ENCODE data around the gene HPSE2.

HPSE2 gene

DNA sequence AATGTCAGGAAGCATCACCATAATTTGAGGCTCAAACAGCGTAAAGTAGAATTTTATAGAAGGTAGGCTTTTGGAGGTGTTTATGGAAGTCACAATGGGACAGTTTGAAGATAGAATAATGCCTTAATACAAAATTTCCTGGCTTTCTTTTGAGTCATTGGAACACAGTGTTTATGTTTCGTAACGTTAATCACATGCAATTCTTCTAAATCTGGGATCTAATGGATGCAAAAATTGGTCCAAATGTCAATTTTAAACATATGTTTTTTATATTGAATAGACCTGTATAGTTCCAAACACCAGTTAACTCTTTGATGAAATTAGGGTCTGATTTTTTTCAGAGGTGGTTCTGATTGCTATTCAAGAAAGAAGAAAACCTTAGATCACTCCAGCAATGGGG is 702.4 kb downstream of the HPSE2 start:
- TF ChIP-seq, protein P1, sequence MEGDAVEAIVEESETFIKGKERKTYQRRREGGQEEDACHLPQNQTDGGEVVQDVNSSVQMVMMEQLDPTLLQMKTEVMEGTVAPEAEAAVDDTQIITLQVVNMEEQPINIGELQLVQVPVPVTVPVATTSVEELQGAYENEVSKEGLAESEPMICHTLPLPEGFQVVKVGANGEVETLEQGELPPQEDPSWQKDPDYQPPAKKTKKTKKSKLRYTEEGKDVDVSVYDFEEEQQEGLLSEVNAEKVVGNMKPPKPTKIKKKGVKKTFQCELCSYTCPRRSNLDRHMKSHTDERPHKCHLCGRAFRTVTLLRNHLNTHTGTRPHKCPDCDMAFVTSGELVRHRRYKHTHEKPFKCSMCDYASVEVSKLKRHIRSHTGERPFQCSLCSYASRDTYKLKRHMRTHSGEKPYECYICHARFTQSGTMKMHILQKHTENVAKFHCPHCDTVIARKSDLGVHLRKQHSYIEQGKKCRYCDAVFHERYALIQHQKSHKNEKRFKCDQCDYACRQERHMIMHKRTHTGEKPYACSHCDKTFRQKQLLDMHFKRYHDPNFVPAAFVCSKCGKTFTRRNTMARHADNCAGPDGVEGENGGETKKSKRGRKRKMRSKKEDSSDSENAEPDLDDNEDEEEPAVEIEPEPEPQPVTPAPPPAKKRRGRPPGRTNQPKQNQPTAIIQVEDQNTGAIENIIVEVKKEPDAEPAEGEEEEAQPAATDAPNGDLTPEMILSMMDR (IDR thresholded peaks at IDR 0.05; ENCODE audit: insufficient read depth, low read length, poor library complexity, severe bottlenecking) = no peak
- TF ChIP-seq EZH2phosphoT487 (conservative IDR thresholded peaks at IDR 0.05; ENCODE audit: low read length) = no peak
- H3F3A ChIP-seq (ENCODE audit: insufficient read depth) = no peaks in the 10 kb centered on the region
- H4K20me1 ChIP-seq (ENCODE audit: low read depth, low read length) = no peaks in the 10 kb centered on the region
- no peaks in the 10 kb centered on the region for H3K36me3 ChIP-seq (ENCODE audit: low read length)
- H3K9me2 ChIP-seq (replicated peaks; ENCODE audit: insufficient read depth, low read length) = no peaks in the 10 kb centered on the region
- H3K9ac ChIP-seq (ENCODE audit: low read length) = no peak overlapping the region
- H3K4me2 ChIP-seq (ENCODE audit: low read depth, low read length, poor library complexity, severe bottlenecking) = no peak overlapping the region
- no peak overlapping the region for H2AFZ ChIP-seq (ENCODE audit: low read depth, low read length, severe bottlenecking)
- H3K27ac ChIP-seq (ENCODE audit: low read depth, low read length) = no peak overlapping the region
- H3K4me3 ChIP-seq (ENCODE audit: insufficient read depth, low read length, poor library complexity, severe bottlenecking) = no peak overlapping the region
- no peaks in the 10 kb centered on the region for H3K9me3 ChIP-seq (ENCODE audit: insufficient read depth, low read length)
- no peaks in the 10 kb centered on the region for H3K27me3 ChIP-seq (ENCODE audit: low read length)
- H3K79me2 ChIP-seq (ENCODE audit: insufficient read depth, low read length) = no peaks in the 10 kb centered on the region

DNA sequence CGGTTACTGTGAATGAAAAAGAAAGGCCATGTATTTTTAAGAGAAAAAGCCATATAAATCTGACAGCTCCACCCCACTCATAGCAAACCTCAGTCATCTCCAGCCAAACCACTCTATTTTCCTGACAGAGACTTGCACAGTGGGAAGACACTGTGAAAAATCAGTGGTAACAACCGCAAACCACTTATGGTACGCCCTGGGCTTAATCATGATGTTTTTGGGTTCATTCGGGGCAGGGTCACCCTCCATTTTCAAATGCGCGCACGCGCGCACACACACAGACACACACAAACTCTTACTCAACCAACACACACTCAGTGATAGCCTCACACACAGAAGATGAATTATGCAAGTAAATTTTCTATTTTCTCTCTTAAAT is 706.9 kb downstream of the HPSE2 start:
- no peaks in the 10 kb centered on the region for H3K9me3 ChIP-seq (ENCODE audit: insufficient read depth, low read length)
- H4K20me1 ChIP-seq (ENCODE audit: low read depth, low read length) = no peaks in the 10 kb centered on the region
- H3F3A ChIP-seq (ENCODE audit: insufficient read depth) = no peaks in the 10 kb centered on the region
- no peaks in the 10 kb centered on the region for H3K27me3 ChIP-seq (ENCODE audit: low read length)
- H3K9me2 ChIP-seq (replicated peaks; ENCODE audit: insufficient read depth, low read length) = no peaks in the 10 kb centered on the region
- no peak overlapping the region for H3K4me2 ChIP-seq (ENCODE audit: low read depth, low read length, poor library complexity, severe bottlenecking)
- no peak overlapping the region for H3K27ac ChIP-seq (ENCODE audit: low read depth, low read length)
- H3K79me2 ChIP-seq (ENCODE audit: insufficient read depth, low read length) = no peaks in the 10 kb centered on the region
- H2AFZ ChIP-seq (ENCODE audit: low read depth, low read length, severe bottlenecking) = no peak overlapping the region
- TF ChIP-seq, protein P1 (IDR thresholded peaks at IDR 0.05; ENCODE audit: insufficient read depth, low read length, poor library complexity, severe bottlenecking) = no peak
- no peak for TF ChIP-seq EZH2phosphoT487 (conservative IDR thresholded peaks at IDR 0.05; ENCODE audit: low read length)
- H3K36me3 ChIP-seq (ENCODE audit: low read length) = no peaks in the 10 kb centered on the region
- no peak overlapping the region for H3K9ac ChIP-seq (ENCODE audit: low read length)
- no peak overlapping the region for H3K4me3 ChIP-seq (ENCODE audit: insufficient read depth, low read length, poor library complexity, severe bottlenecking)

DNA sequence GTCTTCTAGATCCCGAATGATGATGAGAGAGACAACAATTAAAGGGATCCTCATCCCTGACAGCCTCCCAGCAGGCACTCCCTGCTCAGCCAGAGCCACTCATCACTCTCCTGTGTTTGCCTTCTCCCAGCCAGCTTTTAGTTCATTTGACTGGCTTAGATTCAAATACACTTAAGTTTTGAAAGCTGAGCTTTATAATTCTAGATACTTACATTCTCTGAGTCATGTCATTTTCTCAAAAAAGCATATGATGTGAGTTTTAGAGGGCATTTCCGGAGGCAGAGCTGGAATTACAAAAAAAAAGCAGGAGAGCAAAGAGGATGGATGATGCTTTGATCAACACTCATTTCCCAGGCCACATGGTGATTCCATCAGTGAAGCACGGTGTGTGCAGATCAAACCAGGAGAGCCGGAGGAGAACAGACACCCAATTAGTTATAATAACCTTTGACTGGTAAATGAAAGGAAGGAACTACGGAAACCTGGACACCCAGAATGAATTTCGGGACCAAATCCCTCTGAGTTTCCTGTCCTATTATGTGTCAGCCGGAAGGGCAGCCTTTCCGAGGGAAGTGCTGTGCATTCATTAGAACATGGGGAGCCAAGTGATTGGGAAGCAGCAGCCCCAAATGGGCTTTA is 707.4 kb downstream of the HPSE2 start:
- no peaks in the 10 kb centered on the region for H3K36me3 ChIP-seq (ENCODE audit: low read length)
- no peak overlapping the region for H2AFZ ChIP-seq (ENCODE audit: low read depth, low read length, severe bottlenecking)
- H3K4me2 ChIP-seq (ENCODE audit: low read depth, low read length, poor library complexity, severe bottlenecking) = no peak overlapping the region
- H3K79me2 ChIP-seq (ENCODE audit: insufficient read depth, low read length) = no peaks in the 10 kb centered on the region
- no peaks in the 10 kb centered on the region for H3K9me2 ChIP-seq (replicated peaks; ENCODE audit: insufficient read depth, low read length)
- no peaks in the 10 kb centered on the region for H4K20me1 ChIP-seq (ENCODE audit: low read depth, low read length)
- no peaks in the 10 kb centered on the region for H3F3A ChIP-seq (ENCODE audit: insufficient read depth)
- TF ChIP-seq EZH2phosphoT487 (conservative IDR thresholded peaks at IDR 0.05; ENCODE audit: low read length) = no peak
- TF ChIP-seq, protein P1 (IDR thresholded peaks at IDR 0.05; ENCODE audit: insufficient read depth, low read length, poor library complexity, severe bottlenecking) = no peak
- H3K9ac ChIP-seq (ENCODE audit: low read length) = no peak overlapping the region
- H3K27ac ChIP-seq (ENCODE audit: low read depth, low read length) = no peak overlapping the region
- no peaks in the 10 kb centered on the region for H3K9me3 ChIP-seq (ENCODE audit: insufficient read depth, low read length)
- H3K4me3 ChIP-seq (ENCODE audit: insufficient read depth, low read length, poor library complexity, severe bottlenecking) = no peak overlapping the region
- no peaks in the 10 kb centered on the region for H3K27me3 ChIP-seq (ENCODE audit: low read length)
